Rectal smooth muscle tissue (tissue), 1 donor: ENCODE results near the gene SDSL.

Experiments used
- H3K27ac ChIP-seq: one replicate; pipeline ENCODE4 v1.7.0; 2013; ENCODE audit warnings: low read depth, low read length, inconsistent platforms
- H3K27me3 ChIP-seq: one replicate; pipeline ENCODE4 v1.7.0; 2013; ENCODE audit warnings: low read length; ENCODE audit not compliant: control insufficient read depth, insufficient read depth
- H3K36me3 ChIP-seq: one replicate; pipeline ENCODE4 v1.7.0; 2013; ENCODE audit warnings: low read length; ENCODE audit not compliant: control insufficient read depth, insufficient read depth
- H3K4me1 ChIP-seq: one replicate; pipeline ENCODE4 v1.7.0; 2013; ENCODE audit warnings: low read length; ENCODE audit not compliant: control insufficient read depth, insufficient read depth
- H3K4me3 ChIP-seq: one replicate; pipeline ENCODE4 v1.7.0; 2013; ENCODE audit warnings: low read length
- H3K9ac ChIP-seq: one replicate; pipeline ENCODE4 v1.7.0; 2013; ENCODE audit warnings: low read length

The SDSL gene

DNA sequence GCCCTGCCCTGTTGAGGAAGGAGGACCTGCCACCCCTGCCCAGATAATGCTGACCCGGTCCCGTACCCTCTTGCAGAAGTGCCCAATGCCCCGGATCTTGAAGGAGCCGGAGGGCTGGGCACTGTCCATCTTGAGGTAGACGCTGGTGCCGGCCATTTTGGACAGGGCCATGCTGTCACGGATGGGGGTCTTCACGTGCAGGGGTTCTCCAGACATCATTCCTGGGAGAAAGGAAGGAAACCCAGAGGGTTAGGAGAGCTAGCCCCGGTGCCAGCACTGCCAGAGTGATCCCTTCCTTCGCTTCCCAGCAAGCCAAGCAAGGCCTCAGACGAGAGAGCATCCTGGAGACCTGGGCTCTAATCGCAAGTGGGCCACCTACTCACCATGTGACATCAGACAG, 22.7 kb upstream of the SDSL start:
- Histone ChIP-seq H3K27me3 (peaks cover 6% of the 10 kb centered on the region), H3K4me3 (no peak overlapping the region), H3K4me1 (no peaks in the 10 kb centered on the region), H3K36me3 (no peaks in the 10 kb centered on the region), H3K27ac (no peak overlapping the region), H3K9ac (no peak overlapping the region)

DNA sequence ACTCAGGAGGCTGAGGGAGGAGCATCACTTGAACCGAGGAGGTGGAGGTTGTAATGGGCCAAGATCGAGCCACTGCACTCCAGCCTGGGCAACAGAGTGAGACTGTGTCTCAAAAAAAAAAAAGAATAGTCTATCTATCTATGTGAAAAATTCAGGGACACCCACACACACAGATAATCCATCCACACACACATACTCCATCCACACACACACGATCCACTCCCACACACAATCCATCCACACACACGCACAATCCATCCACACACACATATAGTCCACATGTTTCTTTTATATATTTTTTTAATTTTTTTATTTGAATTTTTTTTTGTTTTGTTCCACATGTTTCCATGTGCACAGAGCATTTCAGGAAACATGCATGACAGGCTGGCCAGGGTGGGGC, 21.8 kb upstream of the SDSL start:
- no peak overlapping the region for H3K9ac ChIP-seq
- H3K36me3 ChIP-seq, result no peaks in the 10 kb centered on the region
- H3K27ac ChIP-seq, result no peak overlapping the region
- no peak overlapping the region for H3K4me3 ChIP-seq
- no peaks in the 10 kb centered on the region for H3K4me1 ChIP-seq
- peaks cover 6% of the 10 kb centered on the region for H3K27me3 ChIP-seq

DNA sequence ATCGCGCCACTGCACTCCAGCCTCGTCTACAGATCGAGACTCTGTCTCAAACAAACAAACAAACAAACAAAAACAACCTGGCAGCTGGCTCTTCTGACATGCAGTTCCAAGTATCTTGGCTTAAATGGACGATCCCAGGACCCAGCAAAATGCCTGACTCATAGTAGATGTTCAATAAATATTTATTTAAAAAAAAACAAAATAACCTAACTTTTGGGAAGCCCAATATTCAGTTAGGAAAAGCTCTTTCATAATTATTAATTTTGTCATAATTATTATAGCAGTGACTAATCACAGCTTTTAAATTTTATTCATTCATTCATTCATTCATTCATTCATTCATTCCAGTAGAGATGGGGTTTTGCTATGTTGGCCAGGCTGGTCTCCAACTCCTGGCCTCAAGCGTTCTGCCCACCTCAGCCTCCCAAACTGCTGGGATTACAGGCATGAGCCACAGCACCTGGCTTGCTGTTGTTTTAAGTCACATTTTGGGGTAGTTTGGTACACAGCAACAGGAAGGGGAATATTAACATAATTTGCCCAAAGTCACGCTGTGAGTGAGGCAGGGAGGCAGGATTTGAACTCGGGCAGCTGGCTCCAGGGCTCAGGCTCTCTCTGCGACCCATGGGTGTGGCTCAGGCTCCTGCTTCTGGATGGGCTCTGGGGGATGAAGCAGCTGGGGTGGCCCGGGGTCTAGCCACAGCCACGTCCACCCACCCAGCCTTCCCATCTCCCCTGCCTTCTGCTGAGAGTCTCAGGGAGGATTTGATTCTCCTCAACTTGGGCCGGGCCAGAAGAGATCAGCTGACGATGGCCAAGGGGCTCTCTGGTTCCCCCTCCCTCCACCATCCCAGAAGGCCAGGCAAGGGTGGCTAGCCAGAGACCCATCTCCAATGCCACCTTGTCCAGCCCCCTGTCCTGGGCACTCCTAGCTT, 20.8 kb upstream of the SDSL start:
- Histone ChIP-seq H3K4me3 (no peak overlapping the region), H3K27ac (no peak overlapping the region), H3K36me3 (no peaks in the 10 kb centered on the region), H3K9ac (no peak overlapping the region), H3K27me3 (peaks cover 6% of the 10 kb centered on the region), H3K4me1 (no peaks in the 10 kb centered on the region)

DNA sequence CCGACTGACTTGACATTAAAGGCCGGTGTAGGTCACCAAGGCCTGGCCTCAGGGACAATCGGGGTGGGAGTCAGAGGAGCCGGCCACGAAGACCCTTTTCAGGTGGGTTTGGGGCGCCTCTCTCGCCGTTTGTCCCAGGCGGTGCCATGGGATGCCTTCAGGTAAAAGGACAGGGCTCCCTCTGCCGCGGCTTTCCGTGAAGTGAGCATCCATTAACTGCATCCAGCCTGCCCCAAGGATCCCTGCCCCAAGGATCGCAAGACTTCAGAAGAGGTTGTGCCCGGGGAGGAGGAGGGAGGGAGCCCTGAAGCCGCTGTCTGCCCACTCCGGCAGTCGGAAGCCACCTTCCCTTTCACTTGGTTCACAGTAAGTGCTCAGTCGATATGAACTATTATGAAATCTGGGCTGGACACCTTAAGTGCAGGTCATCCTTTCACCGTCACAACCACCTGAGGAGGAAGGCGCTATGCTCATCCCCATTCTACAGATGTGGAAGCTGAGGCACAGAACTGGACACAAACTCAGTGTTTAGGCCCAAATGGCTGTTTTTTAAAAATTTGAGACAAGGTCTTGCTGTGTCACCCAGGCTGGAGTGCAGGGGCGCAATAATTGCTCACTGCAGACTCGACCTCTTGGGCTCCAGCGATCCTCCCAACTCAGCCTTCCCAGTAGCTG, 19.5 kb upstream of the SDSL start:
- no peaks in the 10 kb centered on the region for H3K4me1 ChIP-seq
- peaks cover 6% of the 10 kb centered on the region for H3K27me3 ChIP-seq
- no peak overlapping the region for H3K9ac ChIP-seq
- H3K36me3 ChIP-seq, result no peaks in the 10 kb centered on the region
- H3K27ac ChIP-seq, result no peak overlapping the region
- no peak overlapping the region for H3K4me3 ChIP-seq

DNA sequence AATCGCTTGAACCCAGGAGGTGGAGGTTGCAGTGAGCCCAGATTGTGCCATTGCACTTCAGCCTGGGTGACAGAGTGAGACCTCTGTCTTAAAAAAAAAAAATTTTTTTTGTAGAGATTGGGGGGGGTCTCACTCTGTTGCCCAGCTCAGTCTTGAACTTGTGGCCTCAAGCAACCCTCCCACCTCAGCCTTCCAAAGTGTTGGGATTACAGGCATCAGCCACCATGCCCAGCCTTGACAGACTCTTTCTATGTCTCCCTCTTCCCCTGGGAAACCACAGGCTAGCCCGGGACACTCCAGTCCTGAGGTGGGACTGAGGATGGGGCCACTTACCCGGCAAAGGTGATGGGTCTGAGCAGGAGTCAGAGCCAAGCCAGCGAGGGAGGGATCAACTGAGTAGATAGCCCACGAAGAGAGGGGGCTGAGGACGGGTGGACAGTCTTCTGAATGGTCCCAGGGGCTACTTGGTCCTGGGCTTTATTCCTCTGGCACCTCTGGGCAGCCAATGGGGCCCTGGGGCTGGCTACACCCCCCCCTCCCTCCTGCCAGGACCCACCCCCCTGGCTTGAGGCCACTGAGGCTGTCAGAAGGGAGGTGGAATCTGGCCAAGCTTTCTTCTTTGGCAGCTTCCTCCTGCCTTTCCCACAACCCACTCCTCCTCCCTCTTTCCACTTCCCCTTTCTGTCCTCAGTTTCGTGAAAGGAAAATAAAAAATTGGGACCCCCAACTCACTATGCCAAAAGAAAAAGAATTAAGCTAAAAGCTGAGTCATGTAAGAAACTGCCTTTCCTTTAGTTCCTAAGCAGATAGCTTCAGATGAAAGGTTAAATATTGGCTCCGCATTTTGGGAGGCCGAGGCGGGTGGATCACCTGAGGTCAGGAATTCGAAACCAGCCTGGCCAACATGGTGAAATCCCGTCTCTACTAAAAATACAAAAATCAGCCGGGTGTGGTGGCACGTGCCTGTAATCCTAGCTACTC, 18.5 kb upstream of the SDSL start, which contains the start of gene SDS:
Gene SDS (minus strand): TSS at position 453 of the 981 bp plus-strand sequence. CDS start 4,179 bp downstream, outside the sequence.
- Histone ChIP-seq H3K27ac (no peak within 1 kb of the TSS), H3K27me3 (peaks cover 6% of the 10 kb centered on the region), H3K4me1 (no peaks in the 10 kb centered on the region), H3K9ac (no peak within 1 kb of the TSS), H3K36me3 (no peaks in the 10 kb centered on the region), H3K4me3 (no peak within 1 kb of the TSS)

DNA sequence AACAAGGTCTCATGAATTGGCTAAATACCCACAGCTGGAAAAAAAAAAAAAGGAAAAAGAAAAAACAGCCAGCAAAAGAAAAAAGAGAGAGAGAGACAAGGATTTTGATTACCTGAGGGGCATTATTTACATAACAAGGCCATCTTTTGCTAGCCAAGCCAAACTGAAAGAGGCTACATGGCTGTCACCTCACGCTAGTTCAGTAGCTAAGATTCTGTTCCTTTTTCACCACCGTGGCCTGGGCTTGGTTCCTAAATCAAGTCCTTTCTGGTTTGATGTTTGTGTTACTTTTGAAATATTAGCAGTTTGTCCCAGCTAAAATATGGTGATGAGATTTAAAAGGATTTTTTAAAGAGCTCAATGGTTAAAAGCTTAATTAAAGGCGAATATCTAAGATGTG, 16.5 kb upstream of the SDSL start:
- no peak overlapping the region for H3K27ac ChIP-seq
- H3K36me3 ChIP-seq, result no peaks in the 10 kb centered on the region
- no peaks in the 10 kb centered on the region for H3K27me3 ChIP-seq
- no peaks in the 10 kb centered on the region for H3K4me1 ChIP-seq
- H3K4me3 ChIP-seq, result no peak overlapping the region
- H3K9ac ChIP-seq, result no peak overlapping the region

DNA sequence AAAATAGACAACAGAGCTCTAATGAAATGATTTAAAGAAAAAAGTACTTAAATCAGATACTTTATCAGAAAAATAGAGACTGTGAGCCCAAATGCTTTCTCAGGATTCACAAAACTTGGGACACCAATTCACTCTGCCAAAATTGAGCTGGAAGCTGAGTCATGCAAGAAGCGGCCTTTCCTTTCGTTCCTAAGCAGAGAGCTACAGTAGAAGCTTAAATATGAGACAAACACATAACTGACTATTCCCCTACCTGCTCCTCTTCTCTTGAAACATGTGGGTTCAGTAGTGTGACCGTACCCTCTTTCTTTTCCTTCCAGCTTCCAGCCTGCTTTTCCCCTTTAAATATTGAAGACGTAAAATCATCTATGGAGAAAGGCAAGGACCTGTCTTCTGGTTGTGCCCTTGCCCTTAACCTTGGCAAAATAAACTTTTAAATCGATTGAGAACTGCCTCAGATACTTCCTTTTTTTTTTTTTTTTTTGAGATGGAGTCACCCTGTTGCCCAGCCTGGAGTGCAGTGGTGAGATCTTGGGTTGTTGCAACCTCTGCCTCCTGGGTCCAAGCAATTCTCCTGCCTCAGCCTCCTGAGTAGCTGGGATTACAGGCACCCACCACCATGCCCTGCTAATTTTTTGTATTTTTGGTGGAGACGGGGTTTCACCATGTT, 14.1 kb upstream of the SDSL start:
- no peak overlapping the region for H3K9ac ChIP-seq
- H3K4me3 ChIP-seq, result no peak overlapping the region
- no peaks in the 10 kb centered on the region for H3K4me1 ChIP-seq
- H3K36me3 ChIP-seq, result no peaks in the 10 kb centered on the region
- no peaks in the 10 kb centered on the region for H3K27me3 ChIP-seq
- H3K27ac ChIP-seq, result no peak overlapping the region

DNA sequence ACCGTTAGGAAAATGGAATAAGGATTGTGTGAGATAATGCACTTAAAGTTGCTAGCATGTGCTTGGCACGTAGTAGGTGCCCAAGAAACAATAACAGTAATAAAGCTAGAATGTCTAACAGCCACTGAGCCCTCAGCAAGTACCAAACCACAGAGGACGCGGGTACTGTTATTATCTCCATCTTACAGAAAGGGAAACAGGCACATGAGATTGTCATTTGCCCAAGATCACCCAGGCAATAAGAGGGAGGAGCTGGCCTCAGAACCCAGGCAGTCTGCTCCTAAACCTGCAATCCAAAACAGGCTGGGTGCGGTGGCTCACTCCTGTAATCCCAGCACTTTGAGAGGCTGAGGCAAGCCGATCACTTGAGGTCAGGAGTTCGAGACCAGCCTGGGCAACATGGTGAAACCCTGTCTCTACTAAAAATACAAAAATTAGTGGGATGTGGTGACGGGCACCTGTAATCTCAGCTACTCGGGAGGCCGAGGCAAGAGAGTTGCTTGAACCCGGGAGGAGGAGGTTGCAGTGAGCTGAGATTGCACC, 13.4 kb upstream of the SDSL start:
- Histone ChIP-seq H3K27me3 (no peaks in the 10 kb centered on the region), H3K4me1 (no peaks in the 10 kb centered on the region), H3K27ac (no peak overlapping the region), H3K9ac (no peak overlapping the region), H3K4me3 (no peak overlapping the region), H3K36me3 (no peaks in the 10 kb centered on the region)

DNA sequence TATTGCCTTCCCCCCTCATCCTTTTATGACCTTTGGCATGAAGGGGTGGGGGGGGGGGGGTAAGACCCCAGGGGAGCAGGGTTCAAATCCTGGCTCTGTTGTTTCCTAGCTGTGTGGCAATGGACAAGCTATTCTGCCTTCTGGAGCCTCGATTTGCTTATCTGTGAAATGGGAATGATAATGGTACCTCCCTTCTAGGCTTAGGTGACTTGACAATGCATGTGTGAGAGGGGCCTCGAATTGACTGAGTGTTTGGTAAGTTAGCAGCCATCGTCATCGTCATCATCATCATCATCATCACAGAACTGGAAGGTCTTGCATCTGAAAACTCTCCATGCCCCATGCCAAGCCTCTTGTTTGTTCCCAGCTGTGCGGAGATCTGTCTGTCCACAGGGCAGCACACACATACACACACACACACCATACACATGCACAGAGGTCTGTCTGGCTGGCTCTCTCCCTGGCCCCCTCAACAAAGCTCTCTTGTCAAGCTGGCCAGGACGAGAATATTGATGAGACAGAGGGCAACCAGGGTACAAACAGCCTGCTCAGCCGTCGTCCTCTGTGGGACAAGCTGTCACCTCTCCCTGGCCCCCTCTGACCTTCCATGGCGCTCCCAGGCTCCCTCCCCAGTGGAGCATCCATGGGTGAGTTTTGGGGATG, 12.6 kb upstream of the SDSL start:
- no peaks in the 10 kb centered on the region for H3K4me1 ChIP-seq
- H3K27ac ChIP-seq, result no peak overlapping the region
- H3K4me3 ChIP-seq, result no peak overlapping the region
- no peaks in the 10 kb centered on the region for H3K27me3 ChIP-seq
- H3K36me3 ChIP-seq, result no peaks in the 10 kb centered on the region
- no peak overlapping the region for H3K9ac ChIP-seq

DNA sequence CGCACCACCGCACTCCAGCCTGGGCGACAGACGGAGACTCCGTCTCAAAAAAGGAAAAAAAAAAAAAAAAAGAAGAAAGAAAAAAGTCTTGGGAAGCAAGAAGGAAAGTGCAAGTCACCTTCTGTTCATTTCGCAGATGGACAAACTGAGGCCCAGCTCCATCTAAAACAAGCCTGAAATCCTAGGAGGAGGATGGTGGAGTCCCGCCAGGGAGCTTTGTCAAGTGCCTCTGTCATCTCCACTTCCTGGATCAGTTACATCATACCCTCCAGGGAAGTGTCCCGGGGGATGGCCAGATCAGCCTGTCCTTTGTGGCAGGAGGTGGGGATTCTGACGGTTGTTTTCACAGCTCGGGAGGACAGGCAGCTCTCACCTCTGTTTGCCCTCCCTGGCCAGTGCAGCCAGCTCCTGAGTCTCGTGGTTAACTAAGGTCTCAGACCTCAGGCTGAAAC, 8.7 kb upstream of the SDSL start:
- Histone ChIP-seq H3K9ac (no peak overlapping the region), H3K27me3 (no peaks in the 10 kb centered on the region), H3K36me3 (no peaks in the 10 kb centered on the region), H3K4me1 (no peaks in the 10 kb centered on the region), H3K4me3 (no peak overlapping the region), H3K27ac (no peak overlapping the region)

DNA sequence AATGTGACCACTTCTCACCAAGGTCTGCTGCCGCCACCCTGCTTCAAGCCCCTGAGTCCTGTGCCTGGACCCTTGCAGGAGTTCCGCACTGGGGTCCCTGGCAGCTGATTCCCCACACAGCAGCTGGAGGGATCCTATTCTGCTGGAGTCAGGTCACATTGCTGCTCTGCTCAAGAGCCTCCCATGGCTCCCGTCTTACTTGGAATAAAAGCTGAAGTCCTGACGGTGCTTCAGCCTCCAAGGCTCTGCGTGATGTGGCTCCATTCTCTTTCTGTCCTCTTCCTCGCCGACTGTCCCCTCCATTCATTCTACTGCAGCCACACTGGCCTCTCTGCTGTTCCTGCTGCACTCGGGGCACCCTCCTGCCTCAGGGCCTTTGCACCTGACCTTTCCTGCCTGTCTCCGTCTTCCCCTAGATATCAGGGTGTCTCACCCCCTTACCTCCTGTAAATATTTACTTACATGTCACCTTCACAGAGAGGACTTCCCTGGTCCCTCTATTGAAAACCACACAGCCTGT, 7.6 kb upstream of the SDSL start:
- Histone ChIP-seq H3K27ac (no peak overlapping the region), H3K9ac (no peak overlapping the region), H3K36me3 (no peaks in the 10 kb centered on the region), H3K27me3 (no peaks in the 10 kb centered on the region), H3K4me3 (no peak overlapping the region), H3K4me1 (no peaks in the 10 kb centered on the region)
